K562 (cell line): ENCODE data around the gene RTF1. TPM values are rescaled to one million over a fixed set of nuclear protein-coding genes. Genes with fewer than 3 reads are reported as not detected.

Experiments
- ARID1B ChIP-seq: fragments of 450-650 bp; IDR thresholded peaks from 2 replicates; pipeline ENCODE4 v1.6.1; 2016; ENCODE audit warnings: antibody characterized with exemption, mild to moderate bottlenecking, inconsistent platforms
- BDP1 ChIP-seq: IDR thresholded peaks from 3 replicates; pipeline ENCODE4 v1.6.1; 2011; ENCODE audit not compliant: insufficient read length, insufficient read depth
- CHD1 ChIP-seq: fragments of 200-600 bp; sonication (generic); IDR thresholded peaks from one replicate; pipeline ENCODE4 v1.6.1; 2012; ENCODE audit warnings: mild to moderate bottlenecking, moderate library complexity, low read length, inconsistent platforms
- DMBX1 ChIP-seq: fragments of 250-450 bp; sonication (Bioruptor Pico); IDR thresholded peaks from 2 replicates; pipeline ENCODE4 v1.8.0; 2022; ENCODE audit warnings: inconsistent platforms, mild to moderate bottlenecking, moderate library complexity, borderline replicate concordance
- ESRRA ChIP-seq: fragments of 450-650 bp; IDR thresholded peaks from 2 replicates; pipeline ENCODE4 v1.6.1; 2014; ENCODE audit warnings: low read depth, mild to moderate bottlenecking, moderate library complexity, borderline replicate concordance
- GABPB1 ChIP-seq: sonication (generic); formaldehyde crosslinking; IDR thresholded peaks from 2 replicates; pipeline ENCODE4 v1.8.0; 2022; ENCODE audit warnings: mild to moderate bottlenecking, missing genetic modification reagents
- KLF1 ChIP-seq: fragments of 450-650 bp; IDR thresholded peaks from 2 replicates; pipeline ENCODE4 v1.6.1; 2016; ENCODE audit warnings: missing genetic modification characterization, missing compliant biosample characterization
- NR4A1 ChIP-seq, 2 experiments: fragments of 250-450 bp in 1 of 2; fragments of 450-650 bp in 1 of 2; sonication (Bioruptor Pico) in 1 of 2; IDR thresholded peaks; 2 replicates each; pipeline versions ENCODE4 v1.4.0 to v1.6.1; 2016 to 2020; ENCODE audit warnings: mild to moderate bottlenecking in 2 of 2, missing compliant biosample characterization in 1 of 2, missing genetic modification characterization in 1 of 2, moderate library complexity in 1 of 2
- POLR3A ChIP-seq: IDR thresholded peaks from 2 replicates; pipeline ENCODE4 v1.6.1; 2011; ENCODE audit warnings: borderline replicate concordance, mild to moderate bottlenecking, moderate library complexity; ENCODE audit not compliant: insufficient read length, insufficient read depth; ENCODE audit errors: extremely low read depth
- POLR3G ChIP-seq: IDR thresholded peaks from 2 replicates; pipeline ENCODE4 v1.6.1; 2011; ENCODE audit not compliant: insufficient read length, insufficient replicate concordance; ENCODE audit errors: extremely low read depth
- PYGO2 ChIP-seq: fragments of 450-650 bp; IDR thresholded peaks from 2 replicates; pipeline ENCODE4 v1.6.1; 2016; ENCODE audit warnings: mild to moderate bottlenecking, missing genetic modification characterization, moderate library complexity, missing compliant biosample characterization
- SIN3B ChIP-seq: fragments of 450-650 bp; IDR thresholded peaks from 2 replicates; pipeline ENCODE4 v1.6.1; 2017; ENCODE audit warnings: low read depth, mild to moderate bottlenecking, moderate library complexity
- SMAD1 ChIP-seq: fragments of 150-350 bp; IDR thresholded peaks from 2 replicates; pipeline ENCODE4 v1.6.1; 2014; ENCODE audit warnings: low read length, low read depth; ENCODE audit not compliant: partially characterized antibody
- SMAD2 ChIP-seq: fragments of 150-350 bp; IDR thresholded peaks from 2 replicates; pipeline ENCODE4 v1.6.1; 2014; ENCODE audit warnings: low read depth, mild to moderate bottlenecking, low read length
- TBP ChIP-seq: optimal IDR thresholded peaks from 2 replicates; pipeline ENCODE3; 2011; ENCODE audit warnings: low read depth, low read length, improper control_type of control experiment
- ZBTB26 ChIP-seq: fragments of 450-650 bp; formaldehyde crosslinking; IDR thresholded peaks from 2 replicates; pipeline ENCODE4 v1.4.0; 2022; ENCODE audit warnings: missing genetic modification characterization
- ZFP1 ChIP-seq: fragments of 450-650 bp; formaldehyde crosslinking; IDR thresholded peaks from 2 replicates; pipeline ENCODE4 v1.4.0; 2020; ENCODE audit warnings: mild to moderate bottlenecking, mixed read lengths
- ZNF143 ChIP-seq: sonication (generic); formaldehyde crosslinking; IDR thresholded peaks from 2 replicates; pipeline ENCODE4 v1.9.0; 2022; ENCODE audit warnings: mild to moderate bottlenecking, missing genetic modification reagents
- ZNF583 ChIP-seq: fragments of 250-450 bp; sonication (Bioruptor Pico); IDR thresholded peaks from 2 replicates; pipeline ENCODE4 v1.4.0; 2020
- polyA plus RNA-seq, 8 experiments: library from polyadenylated mRNA; depleted of rRNA in 4 of 8; stranded (reverse) in 5 of 8; unstranded in 3 of 8; fragments of >200 nt; fragmentation: Nextera tagmentation in 2 of 8; fragmentation: Illumina TruSeq in 1 of 8; extraction: Ambion mirVana in 2 of 8; extraction: Trizol in 1 of 8; gene quantifications; 2 replicates each; pipeline versions ENCODE4 v1.2.1 to v1.2.3, GENCODE V29; 2011 to 2014; ENCODE audit warnings: inconsistent platforms in 1 of 8, missing spikeins in 1 of 8
- total RNA-seq, 7 experiments: library from RNA; depleted of rRNA in 6 of 7; stranded (reverse); fragments of >200 nt in 6 of 7; fragmentation: Illumina TruSeq in 2 of 7; extraction: Trizol in 2 of 7; gene quantifications; 2 replicates each; pipeline versions ENCODE4 v1.2.1 to v1.2.3, GENCODE V29; 2011 to 2021; ENCODE audit warnings: low replicate concordance in 1 of 7
- TF ChIP-seq, protein P1 (sequence below): fragments of 450-650 bp; formaldehyde crosslinking; IDR thresholded peaks from 2 replicates; pipeline ENCODE4 v1.4.0; 2022; ENCODE audit warnings: missing genetic modification characterization
- TF ChIP-seq, protein P2 (sequence below): fragments of 450-650 bp; IDR thresholded peaks from 2 replicates; pipeline ENCODE4 v1.6.1; 2017; ENCODE audit warnings: antibody characterized with exemption, mild to moderate bottlenecking

RTF1 gene
- total and polyA plus RNA-seq, 9 of the 15 experiments (the other 6 are each of a cell fraction or from before 2014, with no cell fraction given), result 7.6 to 69.5 (median 31.5) TPM

DNA sequence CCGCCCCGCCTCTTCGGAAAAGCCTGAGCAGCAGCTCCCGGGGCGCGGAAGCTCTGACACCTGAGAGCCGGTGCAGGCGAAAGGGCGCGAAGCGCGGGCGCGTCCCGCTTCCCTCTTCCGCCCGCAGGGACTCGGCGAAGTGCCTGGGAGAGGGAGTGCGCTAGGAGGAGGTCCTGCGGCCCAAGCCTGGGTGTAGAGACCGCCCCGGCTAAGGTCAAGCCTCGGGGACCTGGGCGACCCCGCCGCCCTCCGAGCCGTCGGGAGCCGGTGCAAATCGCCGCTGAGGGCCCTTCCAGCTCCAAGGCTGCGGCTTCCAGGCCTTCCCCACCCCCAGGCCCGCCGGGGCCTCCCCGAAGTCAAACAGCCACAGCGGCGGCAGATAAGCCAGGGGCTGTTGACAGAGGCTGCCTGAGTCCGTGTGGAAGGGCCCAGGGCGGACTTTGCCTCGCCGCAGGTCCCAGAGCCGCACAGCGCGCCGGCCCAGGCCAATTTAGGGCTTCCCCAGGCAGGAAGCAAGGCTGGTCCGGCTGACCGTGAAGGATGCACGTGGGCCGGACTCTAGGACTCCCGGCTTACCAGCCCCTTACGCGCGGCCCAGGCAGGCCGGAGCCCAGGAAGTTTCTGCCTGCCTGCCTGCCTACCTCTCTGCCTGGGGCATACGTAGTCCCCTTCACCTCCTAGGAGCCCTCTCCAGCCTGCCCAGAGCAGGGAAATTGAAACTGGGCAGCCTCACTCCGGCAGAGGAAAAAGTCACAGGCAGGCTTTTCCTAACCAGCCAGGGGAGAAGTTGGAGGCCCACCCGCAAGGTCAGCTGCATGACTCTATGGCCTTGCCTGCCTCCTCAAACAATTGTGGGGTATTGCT lies 79.1 kb downstream of the RTF1 start (continued):
- TF ChIP-seq ZBTB26 (CRISPR knock-in tag) (no peak), ZNF583 (CRISPR knock-in tag) (0 out of 2 replicates have a peak, but pooled peaks have one; percentile 66), PYGO2 (tag) (no peak), ZFP1 (CRISPR knock-in tag) (no peak), BDP1 (no peak), GABPB1 (CRISPR knock-in tag) (peak; percentile 79), CHD1 (no peak), ARID1B (peak; percentile 65), KLF1 (tag) (peak; percentile 19; the same call in 1 of the 2 replicates), TBP (peak; percentile 19), ZNF143 (CRISPR knock-in tag) (0 out of 2 replicates have a peak, but pooled peaks have one; percentile 13), DMBX1 (peak; percentile 32; the same call in 1 of the 2 replicates), SIN3B (no peak), POLR3A (no peak), ESRRA (peak; percentile 36; the same call in 1 of the 2 replicates), SMAD2 (no peak), NR4A1 (CRISPR knock-in tag; IDR thresholded peaks at IDR 0.05) (peak; percentile 23; the same call in 1 of the 2 replicates), NR4A1 (tag; IDR thresholded peaks at IDR 0.05) (peak; percentile 69), SMAD1 (no peak), POLR3G (no peak)
- TF ChIP-seq, protein P1, sequence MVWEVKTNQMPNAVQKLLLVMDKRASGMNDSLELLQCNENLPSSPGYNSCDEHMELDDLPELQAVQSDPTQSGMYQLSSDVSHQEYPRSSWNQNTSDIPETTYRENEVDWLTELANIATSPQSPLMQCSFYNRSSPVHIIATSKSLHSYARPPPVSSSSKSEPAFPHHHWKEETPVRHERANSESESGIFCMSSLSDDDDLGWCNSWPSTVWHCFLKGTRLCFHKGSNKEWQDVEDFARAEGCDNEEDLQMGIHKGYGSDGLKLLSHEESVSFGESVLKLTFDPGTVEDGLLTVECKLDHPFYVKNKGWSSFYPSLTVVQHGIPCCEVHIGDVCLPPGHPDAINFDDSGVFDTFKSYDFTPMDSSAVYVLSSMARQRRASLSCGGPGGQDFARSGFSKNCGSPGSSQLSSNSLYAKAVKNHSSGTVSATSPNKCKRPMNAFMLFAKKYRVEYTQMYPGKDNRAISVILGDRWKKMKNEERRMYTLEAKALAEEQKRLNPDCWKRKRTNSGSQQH (CRISPR knock-in tag), result no peak; the same call in 1 of the 2 replicates
- TF ChIP-seq, protein P2, sequence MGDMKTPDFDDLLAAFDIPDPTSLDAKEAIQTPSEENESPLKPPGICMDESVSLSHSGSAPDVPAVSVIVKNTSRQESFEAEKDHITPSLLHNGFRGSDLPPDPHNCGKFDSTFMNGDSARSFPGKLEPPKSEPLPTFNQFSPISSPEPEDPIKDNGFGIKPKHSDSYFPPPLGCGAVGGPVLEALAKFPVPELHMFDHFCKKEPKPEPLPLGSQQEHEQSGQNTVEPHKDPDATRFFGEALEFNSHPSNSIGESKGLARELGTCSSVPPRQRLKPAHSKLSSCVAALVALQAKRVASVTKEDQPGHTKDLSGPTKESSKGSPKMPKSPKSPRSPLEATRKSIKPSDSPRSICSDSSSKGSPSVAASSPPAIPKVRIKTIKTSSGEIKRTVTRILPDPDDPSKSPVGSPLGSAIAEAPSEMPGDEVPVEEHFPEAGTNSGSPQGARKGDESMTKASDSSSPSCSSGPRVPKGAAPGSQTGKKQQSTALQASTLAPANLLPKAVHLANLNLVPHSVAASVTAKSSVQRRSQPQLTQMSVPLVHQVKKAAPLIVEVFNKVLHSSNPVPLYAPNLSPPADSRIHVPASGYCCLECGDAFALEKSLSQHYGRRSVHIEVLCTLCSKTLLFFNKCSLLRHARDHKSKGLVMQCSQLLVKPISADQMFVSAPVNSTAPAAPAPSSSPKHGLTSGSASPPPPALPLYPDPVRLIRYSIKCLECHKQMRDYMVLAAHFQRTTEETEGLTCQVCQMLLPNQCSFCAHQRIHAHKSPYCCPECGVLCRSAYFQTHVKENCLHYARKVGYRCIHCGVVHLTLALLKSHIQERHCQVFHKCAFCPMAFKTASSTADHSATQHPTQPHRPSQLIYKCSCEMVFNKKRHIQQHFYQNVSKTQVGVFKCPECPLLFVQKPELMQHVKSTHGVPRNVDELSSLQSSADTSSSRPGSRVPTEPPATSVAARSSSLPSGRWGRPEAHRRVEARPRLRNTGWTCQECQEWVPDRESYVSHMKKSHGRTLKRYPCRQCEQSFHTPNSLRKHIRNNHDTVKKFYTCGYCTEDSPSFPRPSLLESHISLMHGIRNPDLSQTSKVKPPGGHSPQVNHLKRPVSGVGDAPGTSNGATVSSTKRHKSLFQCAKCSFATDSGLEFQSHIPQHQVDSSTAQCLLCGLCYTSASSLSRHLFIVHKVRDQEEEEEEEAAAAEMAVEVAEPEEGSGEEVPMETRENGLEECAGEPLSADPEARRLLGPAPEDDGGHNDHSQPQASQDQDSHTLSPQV, result peak; percentile 88
